NOMO-1 treated with DMSO at 0.1 percent for 48 hours (cell line): ENCODE data around the gene SEH1L.

Experiments used
- DNase-seq: peaks from one replicate; lab custom pipeline; 2025; ENCODE audit not compliant: unreplicated experiment; lab: John Stamatoyannopoulos, UW

Gene SEH1L

GRCh38 chr18:13032173-13032572 is 84.4 kb downstream of the SEH1L start:
- DNase-seq = no peak

- DNase-seq = no peak
Measured at GRCh38 chr18:13035249-13035914, 87.6 kb downstream of the SEH1L start.

GRCh38 chr18:13036622-13037320 is 89.0 kb downstream of the SEH1L start:
- DNase-seq = no peak
